HCT116 (cell line): Measurements from ENCODE around the gene PAK6. TPM values are rescaled to one million over a fixed set of nuclear protein-coding genes. Genes with fewer than 3 reads are reported as not detected.

ENCODE experiments used
- ATAC-seq: fragments of 200-7000 bp; cut with Tn5 transposase; 2 replicates; pipeline ENCODE4 v1.9.1; 2020; ENCODE audit warnings: mild to moderate bottlenecking, moderate library complexity
- BruUV-seq: library from RNA; stranded (reverse); fragments of 400-500 nt; replicated peaks from 2 replicates; lab custom pipeline; 2021; lab: Mats Ljungman, UMichigan
- CTCF ChIA-PET: fragments of 300-600 bp; sonication (Branson Sonifier 250); formaldehyde crosslinking; loops from one replicate; lab custom pipeline; 2021; ENCODE audit warnings: antibody characterized with exemption; lab: Charles Lee
- POLR2A ChIA-PET: fragments of 300-600, 350-600 bp; sonication (Branson Sonifier 250); formaldehyde crosslinking; loops from one replicate; lab custom pipeline; 2021; ENCODE audit warnings: antibody characterized with exemption; lab: Charles Lee
- RAD21 ChIA-PET, 2 experiments: fragments of 300-600 bp; sonication (Branson Sonifier 250); formaldehyde crosslinking; loops; one replicate each; lab custom pipeline; 2023; ENCODE audit warnings: low total read pairs in 2 of 2; ENCODE audit not compliant: uncharacterized antibody in 2 of 2, unreplicated experiment in 2 of 2, low non-redundant PET in 1 of 2; lab: Charles Lee
- DNase-seq: peaks from one replicate; pipeline ENCODE4 v3.0.0-alpha.2; 2010; ENCODE audit warnings: low read depth, low spot score
- H2AFZ ChIP-seq: fragments of 200-600 bp; shearing (Covaris generic), sonication (generic); 2 replicates; pipeline ENCODE4 v1.6.1; 2017; ENCODE audit warnings: low read depth, mixed run types, mixed read lengths, antibody characterized with exemption, low read length; ENCODE audit not compliant: poor library complexity, severe bottlenecking
- H3K27ac ChIP-seq: 2 replicates; pipeline ENCODE4 v1.5.1; 2012; ENCODE audit warnings: low read depth, low read length
- H3K27me3 ChIP-seq: fragments of 200-600 bp; sonication (generic); 2 replicates; pipeline ENCODE4 v1.6.1; 2016; ENCODE audit warnings: mixed run types, low read length, mixed read lengths; ENCODE audit not compliant: insufficient read depth
- H3K36me3 ChIP-seq, 2 experiments: fragments of 200-500 bp in 1 of 2; fragments of 200-600 bp in 1 of 2; sonication (Bioruptor generic) in 1 of 2; sonication (generic) in 1 of 2; 2 replicates each; pipeline versions ENCODE4 v1.5.1 to v1.6.1; 2014 to 2016; ENCODE audit warnings: low read length in 2 of 2, inconsistent platforms in 1 of 2, mixed read lengths in 1 of 2, mixed run types in 1 of 2; ENCODE audit not compliant: insufficient read depth in 2 of 2, control insufficient read depth in 1 of 2
- H3K4me1 ChIP-seq, 2 experiments: fragments of 200-600 bp in 1 of 2; sonication (generic) in 1 of 2; 2 replicates each; pipeline versions ENCODE4 v1.5.1 to v1.6.1; 2012 to 2017; ENCODE audit warnings: low read length in 2 of 2, inconsistent platforms in 1 of 2, mild to moderate bottlenecking in 1 of 2, mixed read lengths in 1 of 2, mixed run types in 1 of 2, moderate library complexity in 1 of 2; ENCODE audit not compliant: insufficient read depth in 2 of 2, control insufficient read depth in 1 of 2
- H3K4me2 ChIP-seq: fragments of 200-600 bp; sonication (generic); 2 replicates; pipeline ENCODE4 v1.6.1; 2017; ENCODE audit warnings: mixed run types, low read length, mixed read lengths
- H3K4me3 ChIP-seq, 2 experiments: fragments of 200-600 bp in 1 of 2; sonication (generic) in 1 of 2; replicated peaks in 1 of 2; 2 replicates each; pipeline ENCODE4 v1.5.1; 2011 to 2016; ENCODE audit warnings: low read length in 2 of 2, control low read depth in 1 of 2, low read depth in 1 of 2, mild to moderate bottlenecking in 1 of 2, mixed read lengths in 1 of 2, mixed run types in 1 of 2
- H3K79me2 ChIP-seq: fragments of 200-600 bp; sonication (generic); 2 replicates; pipeline ENCODE4 v1.6.1; 2017; ENCODE audit warnings: mild to moderate bottlenecking, mixed run types, low read length, moderate library complexity, mixed read lengths; ENCODE audit not compliant: insufficient read depth
- H3K9ac ChIP-seq: fragments of 200-600 bp; sonication (generic); 2 replicates; pipeline ENCODE4 v1.6.1; 2016; ENCODE audit warnings: low read length, mixed read lengths
- H3K9me2 ChIP-seq: fragments of 200-600 bp; sonication (generic), shearing (Covaris generic); 2 replicates; pipeline ENCODE4 v1.6.1; 2017; ENCODE audit warnings: mixed run types, mild to moderate bottlenecking, moderate library complexity; ENCODE audit not compliant: insufficient read depth
- H3K9me3 ChIP-seq, 2 experiments: fragments of 200-500 bp in 1 of 2; fragments of 200-600 bp in 1 of 2; sonication (Bioruptor generic) in 1 of 2; sonication (generic) in 1 of 2; 2 replicates each; pipeline ENCODE4 v1.6.1; 2014 to 2017; ENCODE audit warnings: low read length in 2 of 2, mixed read lengths in 2 of 2, inconsistent platforms in 1 of 2, low read depth in 1 of 2, mild to moderate bottlenecking in 1 of 2, mixed run types in 1 of 2, moderate library complexity in 1 of 2; ENCODE audit not compliant: control insufficient read depth in 1 of 2, insufficient read depth in 1 of 2
- H4K20me1 ChIP-seq: fragments of 200-600 bp; sonication (generic), shearing (Covaris generic); 2 replicates; pipeline ENCODE4 v1.6.1; 2017; ENCODE audit warnings: mixed run types, mild to moderate bottlenecking, moderate library complexity; ENCODE audit not compliant: insufficient read depth
- JUND ChIP-seq: IDR thresholded peaks from 2 replicates; pipeline ENCODE4 v1.6.1; 2012
- POLR2A ChIP-seq: IDR thresholded peaks from 2 replicates; pipeline ENCODE4 v1.7.0; 2011; ENCODE audit warnings: borderline replicate concordance; ENCODE audit not compliant: insufficient read depth, insufficient read length; ENCODE audit errors: extremely low read depth
- RAD21 ChIP-seq: IDR thresholded peaks from 2 replicates; pipeline ENCODE4 v1.6.1; 2012; ENCODE audit warnings: low read depth, mild to moderate bottlenecking
- SP1 ChIP-seq: IDR thresholded peaks from 2 replicates; pipeline ENCODE4 v1.6.1; 2012; ENCODE audit warnings: low read depth
- TCF7L2 ChIP-seq: IDR thresholded peaks from 2 replicates; pipeline ENCODE4 v1.7.0; 2011; ENCODE audit warnings: borderline replicate concordance, inconsistent platforms; ENCODE audit not compliant: insufficient read depth, insufficient read length; ENCODE audit errors: extremely low read depth
- ZFX ChIP-seq: fragments of 450-650 bp; IDR thresholded peaks from 2 replicates; pipeline ENCODE4 v1.6.1; 2017
- intact Hi-C: fragments of 100-400 bp; cut with micrococcal nuclease; formaldehyde crosslinking; loops from 2 replicates; pipeline ENCODE4 v1.10.0; 2022
- total RNA-seq: library from RNA; stranded (reverse); gene quantifications from one replicate; pipeline ENCODE4 v1.2.1, GENCODE V29; 2021; ENCODE audit not compliant: unreplicated experiment
- TF ChIP-seq, protein P1 (sequence below): IDR thresholded peaks from 2 replicates; pipeline ENCODE4 v1.6.1; 2011; ENCODE audit warnings: mild to moderate bottlenecking, low read length, moderate library complexity; ENCODE audit not compliant: insufficient replicate concordance; ENCODE audit errors: extremely low read depth
- TF ChIP-seq, protein P2 (sequence below): IDR thresholded peaks from 2 replicates; pipeline ENCODE4 v1.6.1; 2012; ENCODE audit warnings: low read depth
- TF ChIP-seq, protein P3 (sequence below): IDR thresholded peaks from 2 replicates; pipeline ENCODE4 v1.6.1; 2012

The PAK6 gene
- total RNA-seq, 1 experiment from 2014 or later: 19.9 TPM

DNA sequence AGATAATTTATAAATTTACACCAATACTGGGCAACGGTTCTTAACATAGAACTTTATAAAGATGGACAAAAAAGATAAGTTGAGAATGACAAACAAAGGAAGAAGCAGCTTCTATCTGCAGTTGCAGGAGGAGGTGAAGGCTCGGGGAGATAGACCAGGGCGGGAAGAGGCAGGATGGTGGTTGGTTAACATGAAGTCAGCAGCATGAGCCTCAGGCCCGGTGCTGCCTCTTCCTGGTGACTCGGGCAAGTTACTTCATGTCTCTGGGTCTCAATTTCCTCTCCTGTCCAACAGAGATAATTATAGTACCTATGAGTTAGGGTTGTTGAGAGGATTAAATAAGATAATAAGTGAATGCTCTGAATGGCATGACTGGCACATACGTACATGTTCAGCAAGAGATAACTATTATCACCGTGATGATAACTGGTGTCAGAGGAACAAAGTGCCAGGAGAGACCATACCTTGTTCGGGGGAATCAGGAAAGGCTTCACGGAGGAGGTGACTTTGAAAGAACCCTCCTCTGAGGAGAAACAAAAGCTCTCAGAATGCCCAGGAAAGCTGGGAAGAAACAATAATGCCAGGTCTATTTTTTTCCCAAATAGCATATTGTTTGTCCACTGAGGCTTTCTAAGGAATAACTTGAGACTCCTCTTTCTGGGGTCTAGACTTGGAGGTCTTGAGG is 4.4 kb downstream of the PAK6 start:
- H3K4me3 ChIP-seq: no peak overlapping the region
- intact Hi-C loops: no loop called here
- ATAC-seq (no peak), DNase-seq (no peak)
- no peak overlapping the region for H3K9ac ChIP-seq
- H2AFZ ChIP-seq: no peak overlapping the region
- H3K79me2 ChIP-seq: no peaks in the 10 kb centered on the region
- no peaks in the 10 kb centered on the region for H3K36me3 ChIP-seq
- CTCF ChIA-PET: interaction anchor here (1.3 kb wide), 1 partner anchor 15 kb away, joined by 3 read pairs; no protein-coding TSS in a partner anchor
- RAD21 ChIA-PET: no interaction called here
- no peak overlapping the region for H3K4me2 ChIP-seq
- no peaks in the 10 kb centered on the region for H3K27me3 ChIP-seq
- POLR2A ChIA-PET: no interaction called here
- no TSS peak for BruUV-seq
- H3K4me1 ChIP-seq: peaks cover 10 to 37% of the 10 kb centered on the region in 2 experiments
- H3K9me2 ChIP-seq: no peaks in the 10 kb centered on the region
- no peaks in the 10 kb centered on the region for H3K9me3 ChIP-seq
- H3K27ac ChIP-seq: no peak overlapping the region
- TF ChIP-seq, protein P1, sequence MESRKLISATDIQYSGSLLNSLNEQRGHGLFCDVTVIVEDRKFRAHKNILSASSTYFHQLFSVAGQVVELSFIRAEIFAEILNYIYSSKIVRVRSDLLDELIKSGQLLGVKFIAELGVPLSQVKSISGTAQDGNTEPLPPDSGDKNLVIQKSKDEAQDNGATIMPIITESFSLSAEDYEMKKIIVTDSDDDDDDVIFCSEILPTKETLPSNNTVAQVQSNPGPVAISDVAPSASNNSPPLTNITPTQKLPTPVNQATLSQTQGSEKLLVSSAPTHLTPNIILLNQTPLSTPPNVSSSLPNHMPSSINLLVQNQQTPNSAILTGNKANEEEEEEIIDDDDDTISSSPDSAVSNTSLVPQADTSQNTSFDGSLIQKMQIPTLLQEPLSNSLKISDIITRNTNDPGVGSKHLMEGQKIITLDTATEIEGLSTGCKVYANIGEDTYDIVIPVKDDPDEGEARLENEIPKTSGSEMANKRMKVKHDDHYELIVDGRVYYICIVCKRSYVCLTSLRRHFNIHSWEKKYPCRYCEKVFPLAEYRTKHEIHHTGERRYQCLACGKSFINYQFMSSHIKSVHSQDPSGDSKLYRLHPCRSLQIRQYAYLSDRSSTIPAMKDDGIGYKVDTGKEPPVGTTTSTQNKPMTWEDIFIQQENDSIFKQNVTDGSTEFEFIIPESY: no peak
- TF ChIP-seq SP1: no peak
- no peak for TF ChIP-seq POLR2A
- TF ChIP-seq, protein P2, sequence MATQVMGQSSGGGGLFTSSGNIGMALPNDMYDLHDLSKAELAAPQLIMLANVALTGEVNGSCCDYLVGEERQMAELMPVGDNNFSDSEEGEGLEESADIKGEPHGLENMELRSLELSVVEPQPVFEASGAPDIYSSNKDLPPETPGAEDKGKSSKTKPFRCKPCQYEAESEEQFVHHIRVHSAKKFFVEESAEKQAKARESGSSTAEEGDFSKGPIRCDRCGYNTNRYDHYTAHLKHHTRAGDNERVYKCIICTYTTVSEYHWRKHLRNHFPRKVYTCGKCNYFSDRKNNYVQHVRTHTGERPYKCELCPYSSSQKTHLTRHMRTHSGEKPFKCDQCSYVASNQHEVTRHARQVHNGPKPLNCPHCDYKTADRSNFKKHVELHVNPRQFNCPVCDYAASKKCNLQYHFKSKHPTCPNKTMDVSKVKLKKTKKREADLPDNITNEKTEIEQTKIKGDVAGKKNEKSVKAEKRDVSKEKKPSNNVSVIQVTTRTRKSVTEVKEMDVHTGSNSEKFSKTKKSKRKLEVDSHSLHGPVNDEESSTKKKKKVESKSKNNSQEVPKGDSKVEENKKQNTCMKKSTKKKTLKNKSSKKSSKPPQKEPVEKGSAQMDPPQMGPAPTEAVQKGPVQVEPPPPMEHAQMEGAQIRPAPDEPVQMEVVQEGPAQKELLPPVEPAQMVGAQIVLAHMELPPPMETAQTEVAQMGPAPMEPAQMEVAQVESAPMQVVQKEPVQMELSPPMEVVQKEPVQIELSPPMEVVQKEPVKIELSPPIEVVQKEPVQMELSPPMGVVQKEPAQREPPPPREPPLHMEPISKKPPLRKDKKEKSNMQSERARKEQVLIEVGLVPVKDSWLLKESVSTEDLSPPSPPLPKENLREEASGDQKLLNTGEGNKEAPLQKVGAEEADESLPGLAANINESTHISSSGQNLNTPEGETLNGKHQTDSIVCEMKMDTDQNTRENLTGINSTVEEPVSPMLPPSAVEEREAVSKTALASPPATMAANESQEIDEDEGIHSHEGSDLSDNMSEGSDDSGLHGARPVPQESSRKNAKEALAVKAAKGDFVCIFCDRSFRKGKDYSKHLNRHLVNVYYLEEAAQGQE: no peak
- TF ChIP-seq, protein P3, sequence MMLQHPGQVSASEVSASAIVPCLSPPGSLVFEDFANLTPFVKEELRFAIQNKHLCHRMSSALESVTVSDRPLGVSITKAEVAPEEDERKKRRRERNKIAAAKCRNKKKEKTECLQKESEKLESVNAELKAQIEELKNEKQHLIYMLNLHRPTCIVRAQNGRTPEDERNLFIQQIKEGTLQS: no peak
- no peak for TF ChIP-seq RAD21
- TF ChIP-seq ZFX: no peak
- TF ChIP-seq TCF7L2: no peak
- no peak for TF ChIP-seq JUND
- H4K20me1 ChIP-seq: no peaks in the 10 kb centered on the region
